Activated naive CD8-positive, alpha-beta T cell (primary cell): ENCODE measurements around the gene FUT1.

Experiments
- H3K27ac Mint-ChIP-seq: one replicate; pipeline ENCODE4 v1.8.0; 2021; ENCODE audit warnings: mixed read lengths
- H3K27me3 Mint-ChIP-seq: one replicate; pipeline ENCODE4 v1.8.0; 2021; ENCODE audit warnings: mixed read lengths
- H3K36me3 Mint-ChIP-seq: one replicate; pipeline ENCODE4 v1.8.0; 2021; ENCODE audit warnings: mixed read lengths
- H3K4me1 Mint-ChIP-seq: one replicate; pipeline ENCODE4 v1.8.0; 2021; ENCODE audit warnings: low read depth, mixed read lengths
- H3K4me3 Mint-ChIP-seq: one replicate; pipeline ENCODE4 v1.8.0; 2021; ENCODE audit warnings: mild to moderate bottlenecking, mixed read lengths
- H3K9me3 Mint-ChIP-seq: one replicate; pipeline ENCODE4 v1.8.0; 2021; ENCODE audit warnings: low read depth, mixed read lengths

FUT1 gene

DNA sequence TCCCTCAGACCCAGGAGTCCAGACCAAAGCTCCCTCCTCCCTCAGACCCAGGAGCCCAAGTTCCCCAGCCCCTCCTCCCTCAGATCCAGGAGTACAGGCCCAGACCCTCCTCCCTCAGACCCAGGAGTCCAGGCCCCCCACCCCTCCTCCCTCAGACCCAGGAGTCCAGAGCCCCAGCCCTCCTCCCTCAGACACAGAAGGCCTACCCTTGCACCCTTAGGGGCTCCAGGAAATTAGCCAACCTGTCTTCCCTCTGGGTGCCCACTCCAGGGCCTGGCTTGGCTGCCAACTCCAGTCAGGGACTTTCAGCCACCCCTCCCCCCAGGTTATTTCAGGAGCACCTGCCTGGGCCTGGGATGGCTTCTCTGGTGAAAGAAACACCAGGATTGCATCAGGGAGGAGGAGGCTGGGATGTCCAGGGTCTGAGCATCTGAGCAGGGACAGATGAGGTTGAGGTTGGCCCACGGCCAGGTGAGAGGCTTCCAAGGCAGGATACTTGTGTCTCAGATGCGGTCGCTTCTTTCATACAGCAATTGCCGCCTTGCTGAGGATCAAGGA is 2.7 kb upstream of the FUT1 start, which contains the start of gene FGF21:
FGF21 (plus strand) TSS at position 441 of the 558 bp plus-strand sequence. CDS start 713 bp downstream, outside the sequence.
- Mint-ChIP-seq H3K4me1 (peaks cover 14% of the 10 kb centered on the region), H3K27ac (no peak within 1 kb of the TSS), H3K4me3 (no peak within 1 kb of the TSS), H3K27me3 (peaks cover 11% of the 10 kb centered on the region), H3K36me3 (no peaks in the 10 kb centered on the region), H3K9me3 (no peaks in the 10 kb centered on the region)

DNA sequence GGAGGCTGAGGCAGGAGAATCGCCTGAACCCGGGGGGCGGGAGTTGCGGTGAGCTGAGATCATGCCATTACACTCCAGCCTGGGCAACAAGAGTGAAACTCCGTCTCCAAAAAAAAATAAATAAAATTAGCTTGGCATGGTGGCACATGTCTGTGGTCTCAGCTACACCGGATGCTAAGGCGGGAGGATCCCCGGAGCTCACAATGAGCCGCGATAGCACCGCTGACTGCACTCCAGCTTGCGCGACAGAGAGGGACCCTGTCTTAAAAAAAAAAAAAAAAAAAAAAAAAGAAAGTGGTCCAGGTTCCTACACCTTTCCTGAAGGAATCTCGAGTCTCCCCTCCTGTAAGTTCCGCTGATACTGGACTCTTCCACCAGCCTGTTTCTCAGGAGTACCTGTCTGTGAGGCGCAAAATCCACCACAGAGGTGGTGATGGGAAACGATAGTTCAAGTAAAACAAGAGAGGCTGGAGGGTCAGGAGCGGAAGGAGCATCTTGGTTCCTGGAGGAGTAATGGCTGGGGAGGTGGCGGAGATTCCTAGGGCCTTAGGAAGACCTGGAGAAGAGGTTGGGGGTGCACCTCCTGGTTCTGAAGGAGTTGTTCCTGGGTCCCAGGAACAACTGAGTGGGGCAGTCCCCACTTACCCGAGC is 471 bp downstream of the FUT1 start:
- H3K27me3 Mint-ChIP-seq: peaks cover 11% of the 10 kb centered on the region
- H3K4me3 Mint-ChIP-seq: peak overlapping the region; percentile 85
- no peak overlapping the region for H3K27ac Mint-ChIP-seq
- no peaks in the 10 kb centered on the region for H3K9me3 Mint-ChIP-seq
- no peaks in the 10 kb centered on the region for H3K36me3 Mint-ChIP-seq
- H3K4me1 Mint-ChIP-seq: peaks cover 14% of the 10 kb centered on the region

DNA sequence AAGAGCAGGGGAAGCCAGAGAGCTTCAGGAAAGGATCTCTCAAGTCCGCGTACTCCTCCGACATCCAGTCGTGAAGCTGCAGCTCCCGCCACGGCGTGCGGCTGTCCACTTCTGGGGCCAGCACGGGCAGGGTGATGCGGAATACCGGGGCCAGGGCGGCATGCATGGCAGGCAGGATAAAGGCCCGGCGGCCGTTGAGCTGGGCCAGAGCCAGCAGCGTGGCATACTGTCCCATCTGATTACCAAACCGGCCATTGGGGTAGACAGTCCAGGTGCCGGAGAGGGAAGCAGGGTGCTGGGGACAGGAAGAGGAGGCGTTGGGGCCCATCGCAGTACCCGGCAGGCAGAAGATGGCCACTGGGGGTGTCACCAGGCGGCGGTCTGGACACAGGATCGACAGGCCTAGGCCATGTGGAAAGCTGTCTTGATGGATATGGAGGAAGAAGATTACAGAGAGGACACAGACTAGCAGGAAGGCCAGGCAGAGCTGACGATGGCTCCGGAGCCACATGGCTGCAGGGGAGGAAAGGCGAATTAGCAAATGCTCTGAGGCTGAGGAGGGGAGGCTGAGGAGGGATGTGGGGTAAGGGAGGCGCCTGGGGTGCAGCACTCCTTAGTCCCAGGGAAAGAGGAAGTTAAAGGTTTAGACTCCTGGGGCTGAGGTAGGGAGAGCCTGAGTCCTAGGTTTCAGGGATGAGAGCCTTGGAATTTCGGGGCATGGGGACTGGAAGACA is 1.5 kb downstream of the FUT1 start:
- Mint-ChIP-seq H3K27ac (no peak overlapping the region), H3K4me3 (peak overlapping the region; percentile 46), H3K9me3 (no peaks in the 10 kb centered on the region), H3K4me1 (peaks cover 17% of the 10 kb centered on the region), H3K27me3 (peaks cover 14% of the 10 kb centered on the region), H3K36me3 (no peaks in the 10 kb centered on the region)

DNA sequence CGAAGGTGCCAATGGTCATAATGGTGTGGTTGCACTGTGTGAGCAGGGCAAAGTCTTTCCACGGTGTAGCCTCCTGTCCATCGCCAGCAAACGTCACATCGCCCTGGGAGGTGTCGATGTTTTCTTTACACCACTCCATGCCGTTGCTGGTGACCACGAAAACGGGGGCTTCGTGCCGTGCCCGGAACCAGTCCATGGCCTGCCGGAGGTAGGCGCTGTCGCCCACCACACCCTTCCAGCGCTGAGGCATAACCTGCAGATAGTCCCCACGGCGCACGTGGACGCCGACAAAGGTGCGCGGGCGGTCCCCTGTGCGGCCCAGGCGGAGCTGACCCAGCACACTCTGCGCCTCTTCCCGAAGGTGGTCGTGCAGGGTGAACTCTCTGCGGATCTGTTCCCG is 2.1 kb downstream of the FUT1 start:
- peaks cover 16% of the 10 kb centered on the region for H3K27me3 Mint-ChIP-seq

DNA sequence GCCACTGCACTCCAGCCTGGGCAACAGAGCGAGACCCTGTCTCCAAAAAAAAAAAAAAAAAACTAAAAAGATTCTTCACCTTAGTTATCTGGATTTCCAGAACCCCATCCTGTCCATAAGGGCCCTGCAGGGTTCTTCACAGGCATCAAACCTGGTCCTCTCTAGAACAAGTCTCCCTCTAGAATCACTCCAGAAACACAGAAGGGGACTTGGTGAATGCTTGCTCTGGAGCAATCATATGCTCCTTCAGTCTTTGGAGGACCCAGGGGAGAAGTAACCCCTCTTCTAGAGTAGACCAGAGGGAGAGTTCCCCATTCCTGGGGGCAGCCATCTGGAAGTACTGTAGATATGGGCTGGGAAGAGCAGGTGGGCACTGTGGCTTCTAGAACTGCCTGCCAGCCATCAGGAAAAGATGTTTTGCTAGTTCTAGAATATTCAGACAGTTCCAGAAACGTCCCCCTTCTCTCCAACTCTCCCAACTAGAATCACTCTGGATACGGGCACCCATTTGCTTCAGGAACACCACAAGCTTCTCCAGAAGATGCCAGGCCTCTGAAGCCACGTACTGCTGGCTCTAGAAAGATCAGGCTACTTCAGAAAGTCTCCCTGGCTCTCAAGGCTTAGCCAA is 2.8 kb downstream of the FUT1 start:
- no peaks in the 10 kb centered on the region for H3K9me3 Mint-ChIP-seq
- no peak overlapping the region for H3K4me3 Mint-ChIP-seq
- peaks cover 16% of the 10 kb centered on the region for H3K27me3 Mint-ChIP-seq
- H3K27ac Mint-ChIP-seq: no peak overlapping the region
- peaks cover 19% of the 10 kb centered on the region for H3K4me1 Mint-ChIP-seq
- H3K36me3 Mint-ChIP-seq: no peaks in the 10 kb centered on the region

More for the DNA sequence above, 2.1 kb downstream of the FUT1 start:
- Mint-ChIP-seq H3K4me3 (no peak overlapping the region), H3K36me3 (no peaks in the 10 kb centered on the region), H3K9me3 (no peaks in the 10 kb centered on the region), H3K27ac (no peak overlapping the region), H3K4me1 (peaks cover 19% of the 10 kb centered on the region)

DNA sequence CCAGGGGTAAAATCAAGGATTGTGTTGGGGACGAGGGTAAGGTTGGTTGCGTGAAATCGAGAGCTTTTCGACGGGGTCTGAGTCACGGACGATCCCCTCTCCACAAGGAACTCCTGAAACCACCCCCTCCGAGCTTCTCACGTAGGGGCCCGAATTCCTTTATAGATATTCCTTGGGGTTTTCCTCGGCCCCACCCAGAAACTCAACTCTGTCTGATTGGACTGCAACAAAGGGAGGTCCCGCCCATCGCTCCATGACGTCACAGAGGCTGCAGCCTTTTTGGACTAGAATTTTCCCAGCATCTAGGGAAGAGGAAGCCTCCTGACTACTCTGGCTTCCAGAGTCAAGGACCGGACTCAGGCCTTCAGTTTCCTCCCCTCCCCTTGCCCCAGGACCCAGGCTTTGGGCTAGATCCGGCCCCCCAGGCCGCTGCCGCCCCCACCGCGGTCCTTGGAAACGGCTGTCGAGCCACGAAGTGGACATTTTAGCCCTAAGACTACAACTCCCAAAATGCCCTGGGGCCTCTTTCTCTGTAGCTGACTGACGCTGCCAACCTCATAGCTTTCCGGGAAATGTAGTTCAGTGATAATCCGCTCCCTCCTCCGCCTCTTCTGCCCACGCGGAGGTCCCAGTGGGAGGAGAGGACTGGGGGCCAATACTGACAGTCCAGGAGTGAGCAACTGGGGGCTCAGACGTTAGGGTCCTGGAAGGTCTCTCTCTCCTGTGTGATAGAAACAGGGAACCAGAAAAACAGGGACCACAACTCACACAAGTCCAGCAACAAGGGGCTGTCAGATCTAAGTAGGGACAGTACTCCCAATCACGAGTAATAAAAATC is 5.5 kb downstream of the FUT1 start, which contains the start of gene IZUMO1:
IZUMO1 (minus strand) TSS at position 172 of the 838 bp plus-strand sequence. CDS start 1,050 bp downstream, outside the sequence.
- Mint-ChIP-seq H3K36me3 (no peaks in the 10 kb centered on the region), H3K9me3 (no peaks in the 10 kb centered on the region), H3K4me1 (peaks cover 8% of the 10 kb centered on the region), H3K4me3 (no peak within 1 kb of the TSS), H3K27me3 (peaks cover 8% of the 10 kb centered on the region), H3K27ac (no peak within 1 kb of the TSS)

DNA sequence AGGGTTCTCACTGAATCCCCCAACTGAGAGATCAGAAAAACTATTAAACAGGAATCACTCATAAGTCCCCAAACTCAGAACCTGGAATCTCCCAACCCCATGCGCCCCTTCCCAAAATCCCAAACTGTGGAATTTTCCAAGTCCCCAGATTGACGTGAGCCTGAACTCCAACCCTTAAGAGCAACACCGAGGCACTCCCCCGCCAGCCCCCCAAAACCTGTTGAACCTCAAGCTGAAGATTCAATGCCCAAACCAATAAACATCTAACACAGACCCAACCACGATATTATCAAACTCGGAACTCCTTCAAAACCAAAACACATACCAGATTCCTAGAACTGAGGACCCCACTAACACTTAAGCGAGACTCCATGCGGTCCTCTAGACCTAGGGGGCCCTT is 6.3 kb downstream of the FUT1 start:
- Mint-ChIP-seq H3K27me3 (peaks cover 6% of the 10 kb centered on the region), H3K4me1 (peaks cover 12% of the 10 kb centered on the region), H3K9me3 (no peaks in the 10 kb centered on the region), H3K27ac (no peak overlapping the region), H3K36me3 (no peaks in the 10 kb centered on the region), H3K4me3 (no peak overlapping the region)

DNA sequence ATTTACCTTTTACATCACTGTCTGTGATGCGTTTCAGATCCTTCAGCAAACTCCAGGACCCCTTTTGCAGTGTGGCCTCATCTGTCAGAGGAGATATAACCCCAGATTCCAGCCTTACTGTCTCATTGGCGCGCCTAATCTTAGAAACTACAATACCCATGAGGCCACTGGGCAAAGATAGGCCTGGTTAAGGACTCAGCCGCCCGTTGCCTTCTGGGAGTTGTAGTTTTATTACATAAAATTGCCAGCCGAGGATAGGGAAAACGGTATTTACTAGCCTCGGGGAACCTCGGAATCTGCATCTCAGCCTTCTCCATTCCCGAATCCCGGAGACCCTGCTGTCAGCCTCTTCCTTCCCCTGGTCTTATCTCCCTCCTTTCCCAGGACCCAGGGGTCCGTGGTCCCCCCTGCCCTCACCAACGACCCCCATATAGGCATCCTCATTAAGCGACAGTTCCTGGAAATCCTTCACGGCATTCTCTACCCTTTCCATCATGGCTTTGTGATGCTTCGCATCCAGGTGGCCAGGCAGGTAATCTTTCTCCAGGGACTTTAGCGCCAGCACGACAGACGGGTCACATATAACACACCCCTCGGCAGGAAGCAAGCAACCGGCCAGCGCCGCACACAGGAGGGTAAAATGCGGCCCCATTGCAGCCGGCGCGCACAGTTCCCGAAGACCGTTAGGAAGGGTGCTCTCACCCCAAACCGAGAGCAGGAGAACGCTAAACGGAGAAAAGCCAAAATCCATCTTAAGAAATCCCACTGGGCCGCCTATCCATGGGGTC is 7.0 kb downstream of the FUT1 start:
- Mint-ChIP-seq H3K9me3 (no peaks in the 10 kb centered on the region), H3K27ac (no peak overlapping the region), H3K4me3 (no peak overlapping the region), H3K36me3 (no peaks in the 10 kb centered on the region), H3K4me1 (peaks cover 15% of the 10 kb centered on the region), H3K27me3 (peaks cover 5% of the 10 kb centered on the region)

DNA sequence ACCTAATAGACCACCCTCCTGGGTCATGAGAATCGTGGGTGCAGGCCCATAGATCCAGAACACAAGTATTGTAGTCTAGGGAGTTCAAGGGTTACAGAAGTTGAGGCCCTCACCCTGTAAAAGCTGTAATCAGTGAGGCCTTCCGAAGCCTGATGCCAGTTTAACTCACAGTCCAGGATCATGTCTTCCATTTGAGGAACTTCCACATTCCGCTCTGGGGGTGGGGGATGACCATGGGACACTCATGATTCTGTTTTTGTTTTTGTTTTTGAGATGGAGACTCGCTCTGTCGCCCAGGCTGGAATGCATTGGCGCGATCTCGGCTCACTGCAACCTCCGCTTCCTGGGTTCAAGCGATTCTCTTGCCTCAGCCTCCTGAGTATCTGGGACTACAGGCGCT is 10.3 kb downstream of the FUT1 start:
- Mint-ChIP-seq H3K9me3 (no peaks in the 10 kb centered on the region), H3K27me3 (peaks cover 5% of the 10 kb centered on the region), H3K4me1 (peaks cover 20% of the 10 kb centered on the region), H3K36me3 (no peaks in the 10 kb centered on the region), H3K27ac (no peak overlapping the region), H3K4me3 (no peak overlapping the region)

DNA sequence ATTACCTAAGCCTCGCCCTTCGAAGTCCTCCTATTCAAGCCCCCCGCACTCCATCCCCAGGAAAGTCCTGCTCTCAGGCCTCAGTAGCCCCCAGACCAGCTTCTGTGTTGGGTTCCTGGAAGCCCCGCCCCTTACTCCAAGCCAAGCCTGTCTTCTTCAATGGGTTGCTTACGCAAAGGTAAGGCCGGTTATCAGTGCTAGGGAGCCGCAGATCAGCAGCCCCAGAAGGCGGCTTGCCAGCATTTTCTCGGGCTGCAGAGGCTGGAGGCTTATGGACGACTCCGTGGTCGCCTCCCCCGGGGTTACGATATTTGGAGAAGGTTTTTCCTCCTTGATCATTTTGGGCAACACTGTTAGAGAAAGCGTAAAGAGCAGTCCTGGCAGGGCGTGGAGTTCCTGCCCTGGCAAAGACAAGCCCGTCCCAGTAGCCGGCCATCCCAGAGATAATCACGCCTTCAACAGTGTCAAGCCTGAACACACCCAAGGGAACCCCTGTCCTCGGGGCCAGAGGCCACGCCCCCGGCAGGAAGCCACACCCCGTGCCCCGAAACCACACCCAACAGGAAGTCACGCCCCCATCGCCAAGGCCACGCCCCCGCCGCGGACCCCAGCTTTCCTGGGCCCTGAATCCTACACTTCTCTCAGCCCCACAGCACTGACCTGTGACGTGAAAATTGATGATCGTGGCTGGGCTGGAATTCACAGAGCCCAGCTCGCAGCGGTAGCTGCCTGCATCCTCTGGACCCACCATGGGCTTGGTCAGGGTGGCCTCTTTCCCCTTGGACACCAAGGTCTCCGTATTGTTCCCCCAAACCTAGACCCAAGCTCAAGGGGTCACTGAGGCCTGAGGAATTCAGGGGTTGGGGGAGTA is 11.1 kb downstream of the FUT1 start:
- Mint-ChIP-seq H3K4me3 (no peak overlapping the region), H3K27ac (no peak overlapping the region), H3K27me3 (peaks cover 5% of the 10 kb centered on the region), H3K4me1 (peaks cover 20% of the 10 kb centered on the region), H3K36me3 (no peaks in the 10 kb centered on the region), H3K9me3 (no peaks in the 10 kb centered on the region)

DNA sequence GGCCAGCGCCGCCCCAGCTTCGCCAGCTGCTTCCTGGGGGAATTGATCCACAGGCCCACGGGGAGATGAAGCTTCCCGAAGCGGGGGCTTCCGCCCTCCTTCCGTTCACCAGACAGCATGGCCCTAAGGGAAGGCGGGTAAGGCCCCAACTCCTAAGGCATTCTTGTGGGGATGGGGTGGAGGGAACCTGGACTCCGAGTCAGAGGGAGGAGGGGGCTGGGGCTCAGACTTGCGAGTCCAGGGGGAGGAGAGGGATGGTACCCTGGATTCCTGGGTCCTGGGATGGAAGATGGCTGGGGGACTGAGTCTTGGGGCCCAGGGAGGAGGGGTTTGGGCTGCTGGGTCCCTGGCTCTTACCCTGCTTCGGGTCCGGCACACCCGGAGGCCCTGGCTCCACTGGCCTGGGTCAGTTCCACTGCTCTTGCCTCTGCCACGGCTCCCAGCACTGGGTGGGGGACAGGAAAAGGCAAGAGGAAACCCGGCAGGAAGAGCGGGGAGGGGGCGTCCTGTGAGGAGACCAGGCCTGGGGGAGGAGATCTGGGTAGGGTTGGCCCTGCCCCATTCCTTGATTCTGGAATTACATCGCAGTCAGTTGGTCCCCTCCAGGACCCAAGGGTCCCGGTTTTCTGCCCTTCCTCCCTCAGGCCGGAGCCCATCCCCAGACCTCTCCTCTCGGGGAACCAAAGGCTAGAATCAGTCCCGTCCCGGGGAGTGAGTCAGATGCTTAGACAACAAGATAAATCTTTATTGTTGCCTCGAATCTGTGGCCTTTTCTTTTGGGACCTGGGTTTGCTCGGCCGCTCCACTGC is 12.1 kb downstream of the FUT1 start, which contains the start of gene RASIP1:
RASIP1 (minus strand) TSS at position 447 of the 809 bp plus-strand sequence; CDS start at position 119, 328 bp downstream.
- Mint-ChIP-seq H3K9me3 (no peaks in the 10 kb centered on the region), H3K27ac (no peak within 1 kb of the TSS), H3K4me3 (peak within 1 kb of the TSS; percentile 17), H3K4me1 (peaks cover 16% of the 10 kb centered on the region), H3K36me3 (no peaks in the 10 kb centered on the region), H3K27me3 (no peaks in the 10 kb centered on the region)

DNA sequence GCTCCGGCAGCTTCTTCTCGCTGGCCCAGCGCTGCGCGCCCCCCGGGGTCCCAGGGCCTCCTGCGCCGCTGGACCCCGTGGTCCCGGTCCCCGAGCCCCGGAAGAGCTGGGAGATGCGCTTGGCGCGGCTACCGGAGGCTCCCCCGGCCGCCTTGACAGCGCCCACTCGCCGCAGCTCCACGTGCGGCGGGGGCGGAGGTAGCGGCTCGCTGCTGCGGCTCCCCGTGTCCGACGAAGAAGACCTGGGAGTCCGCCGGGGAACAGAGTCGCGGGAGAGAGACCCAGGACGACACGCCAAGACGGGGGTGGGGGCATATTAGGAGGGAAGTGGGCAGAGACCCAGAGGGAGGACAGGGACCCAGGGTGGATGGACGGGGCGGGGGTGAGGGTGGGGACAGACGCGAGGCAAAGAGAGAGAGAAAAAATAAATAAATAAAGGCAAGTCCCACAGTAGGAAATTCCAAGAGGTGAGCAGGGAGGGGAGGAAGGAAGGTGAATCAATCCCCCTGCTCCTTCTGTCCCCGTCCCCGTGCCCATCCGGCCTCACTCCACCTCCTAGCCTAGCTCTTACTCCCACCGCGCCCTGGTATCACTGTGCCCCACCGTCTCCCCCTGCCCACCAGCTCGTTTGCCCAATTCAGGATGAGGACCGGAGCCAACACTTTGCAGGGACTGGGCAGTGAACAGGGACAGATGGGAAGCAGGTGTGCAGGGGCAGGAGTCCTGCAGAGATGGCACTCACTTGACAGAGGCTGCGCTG is 12.9 kb downstream of the FUT1 start:
- Mint-ChIP-seq H3K27ac (no peak overlapping the region), H3K27me3 (no peaks in the 10 kb centered on the region), H3K9me3 (no peaks in the 10 kb centered on the region), H3K4me1 (peaks cover 16% of the 10 kb centered on the region), H3K36me3 (no peaks in the 10 kb centered on the region), H3K4me3 (peak overlapping the region; percentile 17)
